Measurements from ENCODE around the gene OR2T10. TPM values are rescaled to one million over a fixed set of nuclear protein-coding genes. Genes with fewer than 3 reads are reported as not detected.
"Not testable (repeated sequence)": the region's sequence is repeated elsewhere in the genome, so short reads cannot be mapped to it uniquely, and the experiment has no call there.

The OR2T10 gene, protein sequence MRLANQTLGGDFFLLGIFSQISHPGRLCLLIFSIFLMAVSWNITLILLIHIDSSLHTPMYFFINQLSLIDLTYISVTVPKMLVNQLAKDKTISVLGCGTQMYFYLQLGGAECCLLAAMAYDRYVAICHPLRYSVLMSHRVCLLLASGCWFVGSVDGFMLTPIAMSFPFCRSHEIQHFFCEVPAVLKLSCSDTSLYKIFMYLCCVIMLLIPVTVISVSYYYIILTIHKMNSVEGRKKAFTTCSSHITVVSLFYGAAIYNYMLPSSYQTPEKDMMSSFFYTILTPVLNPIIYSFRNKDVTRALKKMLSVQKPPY
- not detected in 2 replicates for polyA plus RNA-seq (2011; rRNA removed)
- not detected in 2 replicates for polyA minus RNA-seq (2011; rRNA and poly(A)+ RNA removed)

DNA sequence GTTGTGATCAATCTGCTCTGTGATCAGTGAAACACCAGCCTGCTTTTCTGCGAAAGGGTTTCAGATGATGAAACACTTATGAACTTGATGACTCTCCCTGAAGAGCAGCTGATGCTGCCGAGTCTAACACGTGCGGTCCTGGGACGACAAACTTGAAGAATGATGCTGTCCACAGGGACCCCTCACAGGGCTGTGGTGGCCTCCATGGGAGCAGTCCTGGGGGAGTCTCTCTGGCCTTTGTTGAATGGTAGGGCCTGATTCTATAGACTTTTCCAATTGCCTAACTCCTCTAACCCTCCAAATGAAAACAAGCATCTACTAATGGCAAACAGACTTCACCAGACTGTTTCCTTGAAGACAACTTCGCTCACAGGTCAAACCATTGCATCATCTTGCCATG is at the start of gene OR2T10:
Gene OR2T10 (minus strand): TSS at position 112 of the 400 bp plus-strand sequence. CDS start 3,932 bp downstream, outside the sequence.
- Histone ChIP-seq H3K4me3 (ENCODE audit: low read depth, low read length) (no peak within 1 kb of the TSS), H3K27ac (ENCODE audit: low read depth, low read length) (no peak within 1 kb of the TSS), H3K9me3 (ENCODE audit: control insufficient read depth, insufficient read depth, low read length) (peaks cover 3% of the 10 kb centered on the region; the same call in 1 of the 2 replicates), H3K27me3 (ENCODE audit: control insufficient read depth, insufficient read depth, low read length) (no peaks in the 10 kb centered on the region)
- no peak for DNase-seq (ENCODE audit: low read depth, low spot score)
- POLR2A ChIA-PET = no interaction called here
- TF ChIP-seq, protein P1, sequence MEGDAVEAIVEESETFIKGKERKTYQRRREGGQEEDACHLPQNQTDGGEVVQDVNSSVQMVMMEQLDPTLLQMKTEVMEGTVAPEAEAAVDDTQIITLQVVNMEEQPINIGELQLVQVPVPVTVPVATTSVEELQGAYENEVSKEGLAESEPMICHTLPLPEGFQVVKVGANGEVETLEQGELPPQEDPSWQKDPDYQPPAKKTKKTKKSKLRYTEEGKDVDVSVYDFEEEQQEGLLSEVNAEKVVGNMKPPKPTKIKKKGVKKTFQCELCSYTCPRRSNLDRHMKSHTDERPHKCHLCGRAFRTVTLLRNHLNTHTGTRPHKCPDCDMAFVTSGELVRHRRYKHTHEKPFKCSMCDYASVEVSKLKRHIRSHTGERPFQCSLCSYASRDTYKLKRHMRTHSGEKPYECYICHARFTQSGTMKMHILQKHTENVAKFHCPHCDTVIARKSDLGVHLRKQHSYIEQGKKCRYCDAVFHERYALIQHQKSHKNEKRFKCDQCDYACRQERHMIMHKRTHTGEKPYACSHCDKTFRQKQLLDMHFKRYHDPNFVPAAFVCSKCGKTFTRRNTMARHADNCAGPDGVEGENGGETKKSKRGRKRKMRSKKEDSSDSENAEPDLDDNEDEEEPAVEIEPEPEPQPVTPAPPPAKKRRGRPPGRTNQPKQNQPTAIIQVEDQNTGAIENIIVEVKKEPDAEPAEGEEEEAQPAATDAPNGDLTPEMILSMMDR (IDR thresholded peaks at IDR 0.05; ENCODE audit: low read depth, low read length) = no peak
- CTCF ChIA-PET = no interaction called here

DNA sequence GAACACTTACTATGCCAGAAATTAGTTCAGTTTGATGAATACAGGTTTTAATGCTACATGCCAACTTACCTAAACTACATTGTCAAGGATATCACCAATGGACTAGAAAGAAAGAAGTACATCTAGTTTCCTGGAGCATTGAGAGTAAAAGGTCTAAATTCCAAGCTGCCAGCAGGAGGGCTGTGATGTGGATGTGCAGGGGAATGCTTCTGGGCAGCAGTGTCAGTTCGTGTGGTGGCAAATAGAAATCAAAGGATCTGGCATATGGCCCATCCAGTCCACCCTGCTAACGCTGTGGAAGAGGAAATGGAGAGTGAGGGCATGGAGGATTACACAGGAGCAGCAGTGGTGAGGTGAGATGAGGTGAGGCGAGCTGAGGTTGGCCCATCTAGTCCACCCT is 47.7 kb upstream of the OR2T10 start, which contains the start of gene OR2T35:
Gene OR2T35 (minus strand): TSS at position 101 of the 400 bp plus-strand sequence. CDS start 6,020 bp downstream, outside the sequence.
- CTCF ChIA-PET; POLR2A ChIA-PET; DNase-seq (ENCODE audit: low read depth, low spot score); H3K9me3 ChIP-seq (ENCODE audit: control insufficient read depth, insufficient read depth, low read length); H3K4me3 ChIP-seq (ENCODE audit: low read depth, low read length); H3K27me3 ChIP-seq (ENCODE audit: control insufficient read depth, insufficient read depth, low read length); H3K27ac ChIP-seq (ENCODE audit: low read depth, low read length): not testable (repeated sequence)

- H3K9me3 ChIP-seq (ENCODE audit: control insufficient read depth, insufficient read depth, low read length); POLR2A ChIA-PET; H3K27me3 ChIP-seq (ENCODE audit: control insufficient read depth, insufficient read depth, low read length); H3K4me3 ChIP-seq (ENCODE audit: low read depth, low read length); DNase-seq (ENCODE audit: low read depth, low spot score); CTCF ChIA-PET; H3K27ac ChIP-seq (ENCODE audit: low read depth, low read length): not testable (repeated sequence)
These were observed 45.6 kb upstream of the OR2T10 start for GRCh38 chr1:248642971-248643651.

- POLR2A ChIA-PET, CTCF ChIA-PET: not testable (repeated sequence)
These were observed 44.1 kb upstream of the OR2T10 start for GRCh38 chr1:248641583-248641982.

DNA sequence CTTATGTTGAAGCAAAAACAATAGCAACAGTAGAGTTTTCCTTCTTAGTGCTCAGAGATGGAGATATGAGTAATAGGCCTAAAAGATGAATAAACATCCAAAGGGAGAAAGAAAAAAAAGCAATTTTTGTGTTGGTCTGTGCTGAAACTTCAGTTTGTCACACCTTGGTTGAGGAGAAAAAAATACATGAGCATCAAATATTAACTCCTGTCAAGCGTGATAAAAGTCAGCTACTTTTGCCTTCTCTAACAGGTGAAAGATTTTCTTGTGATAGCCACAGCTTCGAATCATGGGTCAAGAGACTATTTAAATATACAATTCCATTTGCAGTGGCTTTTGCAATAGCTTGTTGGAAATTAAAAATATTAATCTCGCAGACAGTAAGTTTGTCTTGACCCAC is 43.4 kb upstream of the OR2T10 start:
- CTCF ChIA-PET; H3K4me3 ChIP-seq (ENCODE audit: low read depth, low read length); H3K27ac ChIP-seq (ENCODE audit: low read depth, low read length); H3K27me3 ChIP-seq (ENCODE audit: control insufficient read depth, insufficient read depth, low read length); H3K9me3 ChIP-seq (ENCODE audit: control insufficient read depth, insufficient read depth, low read length); DNase-seq (ENCODE audit: low read depth, low spot score); POLR2A ChIA-PET: not testable (repeated sequence)

More at GRCh38 chr1:248641583-248641982, 44.1 kb upstream of the OR2T10 start:
- DNase-seq (ENCODE audit: low read depth, low spot score); H3K27me3 ChIP-seq (ENCODE audit: control insufficient read depth, insufficient read depth, low read length); H3K9me3 ChIP-seq (ENCODE audit: control insufficient read depth, insufficient read depth, low read length); H3K27ac ChIP-seq (ENCODE audit: low read depth, low read length); H3K4me3 ChIP-seq (ENCODE audit: low read depth, low read length): not testable (repeated sequence)

DNA sequence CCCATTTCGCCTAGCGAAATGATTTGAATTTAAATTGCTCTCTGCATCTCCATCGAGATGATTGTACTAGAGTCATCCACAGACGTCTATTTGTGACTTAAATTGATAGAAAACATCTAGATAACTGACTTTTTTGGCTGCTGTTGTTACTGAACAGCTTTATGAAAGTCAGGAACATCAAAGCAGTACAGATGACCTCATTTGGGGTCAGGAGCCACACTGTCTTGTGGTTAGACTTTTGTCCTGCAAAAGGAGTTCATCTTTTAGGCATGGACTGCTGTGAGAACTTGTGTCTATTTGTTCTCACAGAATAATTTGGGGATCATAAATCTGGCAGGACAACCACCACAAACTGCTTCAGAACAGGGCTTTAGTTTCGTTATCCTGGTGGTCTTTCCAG is 42.2 kb upstream of the OR2T10 start:
- H3K9me3 ChIP-seq (ENCODE audit: control insufficient read depth, insufficient read depth, low read length); H3K27ac ChIP-seq (ENCODE audit: low read depth, low read length); H3K4me3 ChIP-seq (ENCODE audit: low read depth, low read length); H3K27me3 ChIP-seq (ENCODE audit: control insufficient read depth, insufficient read depth, low read length); POLR2A ChIA-PET; CTCF ChIA-PET; DNase-seq (ENCODE audit: low read depth, low spot score): not testable (repeated sequence)

DNA sequence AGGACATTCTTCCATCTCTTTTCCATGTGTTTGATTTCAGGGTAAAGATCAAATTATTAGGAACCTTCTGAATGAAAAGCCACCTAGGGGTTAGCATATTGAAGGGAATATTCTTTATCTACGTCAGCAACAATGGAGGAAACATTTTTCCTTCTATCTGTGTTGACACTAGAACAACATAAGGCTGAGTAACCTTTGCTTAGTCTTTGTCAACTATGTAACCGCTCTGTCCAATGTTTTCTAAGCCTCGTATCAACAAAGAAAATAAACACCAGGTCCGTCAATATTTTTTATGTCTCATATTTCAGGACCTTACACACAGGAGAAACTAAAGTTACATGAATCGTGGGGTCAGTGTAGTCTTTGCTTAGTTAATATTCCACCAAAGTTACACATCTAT is 39.1 kb upstream of the OR2T10 start:
- H3K27me3 ChIP-seq (ENCODE audit: control insufficient read depth, insufficient read depth, low read length); CTCF ChIA-PET; H3K27ac ChIP-seq (ENCODE audit: low read depth, low read length); H3K4me3 ChIP-seq (ENCODE audit: low read depth, low read length); H3K9me3 ChIP-seq (ENCODE audit: control insufficient read depth, insufficient read depth, low read length); POLR2A ChIA-PET; DNase-seq (ENCODE audit: low read depth, low spot score): not testable (repeated sequence)

DNA sequence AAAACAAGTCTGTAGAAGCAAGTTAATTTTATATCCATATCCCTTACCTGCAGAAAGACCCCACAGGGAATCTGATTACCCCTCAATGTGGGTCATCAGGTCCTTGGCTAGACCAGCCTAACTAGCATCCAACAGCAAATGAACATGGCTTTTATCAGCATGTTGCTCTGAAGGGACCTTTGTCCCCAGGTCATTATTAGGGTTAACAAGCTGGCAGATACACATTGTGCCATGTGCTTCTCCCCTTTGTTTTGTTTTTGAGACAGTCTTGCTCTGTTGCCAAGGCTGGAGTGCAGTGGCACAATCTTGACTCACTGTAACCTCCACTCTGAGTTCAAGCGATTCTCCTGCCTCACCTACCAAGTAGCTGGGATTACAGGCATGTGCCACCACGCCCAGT is 37.5 kb upstream of the OR2T10 start, which contains the start of gene OR2T11:
Gene OR2T11 (minus strand): TSS at position 101 of the 400 bp plus-strand sequence. CDS start 7,963 bp downstream, outside the sequence.
- CTCF ChIA-PET; H3K27me3 ChIP-seq (ENCODE audit: control insufficient read depth, insufficient read depth, low read length); DNase-seq (ENCODE audit: low read depth, low spot score); H3K4me3 ChIP-seq (ENCODE audit: low read depth, low read length); H3K27ac ChIP-seq (ENCODE audit: low read depth, low read length); H3K9me3 ChIP-seq (ENCODE audit: control insufficient read depth, insufficient read depth, low read length); POLR2A ChIA-PET: not testable (repeated sequence)

All from AG04450 (cell line).